Measurements from ENCODE around the gene ENO4.

DNA sequence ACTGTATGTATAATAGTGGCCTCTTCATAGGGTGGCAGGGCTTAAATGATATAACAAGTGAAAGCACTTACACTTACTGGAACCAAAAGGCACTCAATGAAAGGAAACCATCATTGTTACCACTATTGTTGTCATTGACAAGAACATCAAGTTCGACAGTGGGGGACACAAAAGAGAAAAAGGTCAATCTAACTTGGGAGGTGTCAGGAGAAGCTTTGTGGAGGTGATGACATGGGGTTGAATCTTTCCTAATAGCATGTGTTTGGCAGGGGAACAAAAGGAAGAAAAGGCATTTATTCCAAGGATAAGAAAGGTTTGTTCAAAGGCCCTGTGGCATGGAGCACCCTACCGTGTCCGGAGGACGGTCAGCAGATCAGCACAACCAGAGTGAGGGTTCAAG is 18.2 kb upstream of the ENO4 start:
- TF ChIP-seq, protein P1, sequence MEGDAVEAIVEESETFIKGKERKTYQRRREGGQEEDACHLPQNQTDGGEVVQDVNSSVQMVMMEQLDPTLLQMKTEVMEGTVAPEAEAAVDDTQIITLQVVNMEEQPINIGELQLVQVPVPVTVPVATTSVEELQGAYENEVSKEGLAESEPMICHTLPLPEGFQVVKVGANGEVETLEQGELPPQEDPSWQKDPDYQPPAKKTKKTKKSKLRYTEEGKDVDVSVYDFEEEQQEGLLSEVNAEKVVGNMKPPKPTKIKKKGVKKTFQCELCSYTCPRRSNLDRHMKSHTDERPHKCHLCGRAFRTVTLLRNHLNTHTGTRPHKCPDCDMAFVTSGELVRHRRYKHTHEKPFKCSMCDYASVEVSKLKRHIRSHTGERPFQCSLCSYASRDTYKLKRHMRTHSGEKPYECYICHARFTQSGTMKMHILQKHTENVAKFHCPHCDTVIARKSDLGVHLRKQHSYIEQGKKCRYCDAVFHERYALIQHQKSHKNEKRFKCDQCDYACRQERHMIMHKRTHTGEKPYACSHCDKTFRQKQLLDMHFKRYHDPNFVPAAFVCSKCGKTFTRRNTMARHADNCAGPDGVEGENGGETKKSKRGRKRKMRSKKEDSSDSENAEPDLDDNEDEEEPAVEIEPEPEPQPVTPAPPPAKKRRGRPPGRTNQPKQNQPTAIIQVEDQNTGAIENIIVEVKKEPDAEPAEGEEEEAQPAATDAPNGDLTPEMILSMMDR (IDR thresholded peaks at IDR 0.05; ENCODE audit: insufficient read depth, low read length, poor library complexity, severe bottlenecking): no peak
- no peak for TF ChIP-seq EZH2phosphoT487 (conservative IDR thresholded peaks at IDR 0.05; ENCODE audit: low read length)
